Sigmoid colon (tissue), 4 donors: Measurements from ENCODE around the gene METTL5.

Experiments used
- POLR2A ChIP-seq, 2 donors: fragments of 450-650 bp; IDR thresholded peaks; one replicate each; pipeline ENCODE4 v1.6.1; 2016; ENCODE audit warnings: antibody characterized with exemption in 2 of 2, mild to moderate bottlenecking in 2 of 2, moderate library complexity in 2 of 2
- POLR2AphosphoS5 ChIP-seq, 4 donors: sonication (generic); formaldehyde crosslinking; IDR thresholded peaks; one replicate each; pipeline ENCODE4 v1.6.1; 2017; ENCODE audit warnings: antibody characterized with exemption in 4 of 4
- TF ChIP-seq, protein P1 (sequence below), 4 experiments: fragments of 450-650 bp in 3 of 4; fragments of 200-600 bp in 1 of 4; IDR thresholded peaks; one replicate each; pipeline ENCODE4 v1.5.1; 2016 to 2019; ENCODE audit warnings: antibody characterized with exemption in 4 of 4, mild to moderate bottlenecking in 3 of 4, moderate library complexity in 2 of 4

- TF ChIP-seq, protein P1, sequence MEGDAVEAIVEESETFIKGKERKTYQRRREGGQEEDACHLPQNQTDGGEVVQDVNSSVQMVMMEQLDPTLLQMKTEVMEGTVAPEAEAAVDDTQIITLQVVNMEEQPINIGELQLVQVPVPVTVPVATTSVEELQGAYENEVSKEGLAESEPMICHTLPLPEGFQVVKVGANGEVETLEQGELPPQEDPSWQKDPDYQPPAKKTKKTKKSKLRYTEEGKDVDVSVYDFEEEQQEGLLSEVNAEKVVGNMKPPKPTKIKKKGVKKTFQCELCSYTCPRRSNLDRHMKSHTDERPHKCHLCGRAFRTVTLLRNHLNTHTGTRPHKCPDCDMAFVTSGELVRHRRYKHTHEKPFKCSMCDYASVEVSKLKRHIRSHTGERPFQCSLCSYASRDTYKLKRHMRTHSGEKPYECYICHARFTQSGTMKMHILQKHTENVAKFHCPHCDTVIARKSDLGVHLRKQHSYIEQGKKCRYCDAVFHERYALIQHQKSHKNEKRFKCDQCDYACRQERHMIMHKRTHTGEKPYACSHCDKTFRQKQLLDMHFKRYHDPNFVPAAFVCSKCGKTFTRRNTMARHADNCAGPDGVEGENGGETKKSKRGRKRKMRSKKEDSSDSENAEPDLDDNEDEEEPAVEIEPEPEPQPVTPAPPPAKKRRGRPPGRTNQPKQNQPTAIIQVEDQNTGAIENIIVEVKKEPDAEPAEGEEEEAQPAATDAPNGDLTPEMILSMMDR (IDR thresholded peaks at IDR 0.05), result no peak
- TF ChIP-seq POLR2A (IDR thresholded peaks at IDR 0.05), result no peak
- TF ChIP-seq POLR2AphosphoS5 (IDR thresholded peaks at IDR 0.05), result no peak
These were observed 52.1 kb downstream of the METTL5 start for GRCh38 chr2:169772651-169773050.
